ENCODE measurements around the gene TRAPPC2.

Gene TRAPPC2

DNA sequence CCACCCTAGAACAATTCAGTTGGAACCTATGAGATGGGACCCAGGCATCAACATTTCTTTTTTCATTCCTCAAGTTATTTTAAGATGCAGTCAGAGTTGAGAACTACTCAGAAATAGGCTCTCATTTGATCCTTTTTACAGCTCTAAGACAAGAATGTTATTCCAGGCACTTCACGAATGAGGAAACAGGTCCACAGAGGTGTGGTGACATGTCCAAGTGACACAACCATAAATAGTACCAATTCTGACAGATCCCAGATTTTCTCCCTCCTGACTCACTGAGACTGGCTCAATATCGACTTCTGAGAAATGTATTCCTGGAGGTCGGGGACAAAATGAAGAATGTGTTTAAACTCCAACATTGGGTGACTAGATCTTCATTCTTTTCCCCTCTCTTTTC lies 70.4 kb downstream of the TRAPPC2 start:
- no peak for DNase-seq

GRCh38 chrX:13662355-13662791 lies 72.0 kb downstream of the TRAPPC2 start:
- no peak for DNase-seq

All from NK-92 treated with Interleukin-12 subunit alpha and Interleukin-12 subunit beta, amount 100 ng/mL, for 24 hours (cell line).